GM13977 (cell line): ENCODE data around the gene SH2D6.

Experiments used
- DNase-seq: peaks from one replicate; pipeline ENCODE4 v3.0.0; 2012; ENCODE audit warnings: low spot score
- CTCF ChIP-seq: IDR thresholded peaks from 2 replicates; pipeline ENCODE4 v1.5.1; 2012; ENCODE audit warnings: mild to moderate bottlenecking, control low read depth; ENCODE audit not compliant: insufficient read depth; ENCODE audit errors: extremely low read depth, missing control alignments
- in situ Hi-C: fragments of 300-500 bp; cut with MboI; formaldehyde crosslinking; loops from one replicate; pipeline ENCODE4 v1.12.0; 2022; ENCODE audit warnings: low sequenced_read_pairs, low pct_unique_long_range_greater_than_20kb, mixed read lengths, inconsistent platforms; ENCODE audit not compliant: unreplicated experiment

Gene SH2D6

DNA sequence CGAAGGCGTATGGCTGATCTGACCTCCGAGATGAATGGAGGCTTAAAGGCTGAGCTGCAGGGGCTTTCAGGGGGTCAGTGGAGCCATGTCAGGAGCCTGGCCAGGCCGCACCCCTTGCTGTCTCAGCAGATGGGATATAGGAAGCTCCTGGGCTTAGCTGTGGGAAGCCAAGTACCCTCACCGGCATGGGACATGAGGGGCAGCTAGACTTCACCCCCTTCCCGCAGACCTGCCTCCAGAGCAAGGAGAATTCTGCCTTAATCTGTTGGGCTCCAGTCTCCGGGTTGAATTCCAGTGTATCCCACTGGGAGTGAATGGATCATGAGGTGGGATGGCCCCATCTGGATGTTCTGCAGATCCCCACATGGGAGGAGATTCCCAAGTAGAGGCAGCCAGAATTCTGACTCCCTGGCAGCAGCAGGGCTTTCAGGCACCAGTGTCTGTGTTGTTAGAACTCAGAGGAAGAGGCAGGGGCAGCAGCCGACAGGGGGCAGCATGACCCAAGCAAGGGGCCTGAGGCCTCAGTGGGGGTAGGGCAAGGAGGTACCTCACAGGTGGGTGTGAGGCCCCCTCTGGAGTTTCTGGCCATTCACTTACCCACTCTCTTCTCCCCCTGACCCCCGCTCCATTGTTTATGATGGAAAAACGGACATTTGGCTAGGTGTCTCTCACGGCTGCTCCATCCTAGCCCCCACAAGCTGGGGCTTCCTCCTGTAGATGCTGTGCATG is 27.4 kb upstream of the SH2D6 start:
- peak; percentile 76 for TF ChIP-seq CTCF
- DNase-seq: peak; percentile 68
- in situ Hi-C loops: no loop called here

- no peak for TF ChIP-seq CTCF
- in situ Hi-C loops: no loop called here
- DNase-seq: peak; percentile 2
Measured at GRCh38 chr2:85393836-85394235, 24.7 kb upstream of the SH2D6 start.

DNA sequence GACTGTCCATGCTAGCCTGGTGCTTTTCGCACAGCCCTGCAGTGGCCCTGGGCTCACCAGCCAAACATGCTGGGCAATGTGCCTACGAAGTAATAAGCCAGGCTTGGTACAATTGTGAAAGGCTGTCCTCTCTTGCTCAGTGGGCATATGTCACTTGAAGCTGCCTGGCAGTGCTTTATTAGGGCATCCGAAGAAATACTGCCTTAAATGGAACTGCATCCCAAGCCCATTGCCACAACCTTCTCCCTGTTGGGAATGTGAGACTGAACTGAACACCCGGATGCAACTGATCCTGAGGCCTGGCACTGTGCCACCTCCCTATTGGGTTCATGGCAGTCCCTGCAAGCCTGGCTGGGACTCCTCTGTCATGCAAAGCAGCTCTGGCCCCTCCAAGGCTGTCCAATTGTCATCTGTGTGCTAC is 24.2 kb upstream of the SH2D6 start:
- in situ Hi-C loops: no loop called here
- DNase-seq: no peak
- TF ChIP-seq CTCF: no peak

DNA sequence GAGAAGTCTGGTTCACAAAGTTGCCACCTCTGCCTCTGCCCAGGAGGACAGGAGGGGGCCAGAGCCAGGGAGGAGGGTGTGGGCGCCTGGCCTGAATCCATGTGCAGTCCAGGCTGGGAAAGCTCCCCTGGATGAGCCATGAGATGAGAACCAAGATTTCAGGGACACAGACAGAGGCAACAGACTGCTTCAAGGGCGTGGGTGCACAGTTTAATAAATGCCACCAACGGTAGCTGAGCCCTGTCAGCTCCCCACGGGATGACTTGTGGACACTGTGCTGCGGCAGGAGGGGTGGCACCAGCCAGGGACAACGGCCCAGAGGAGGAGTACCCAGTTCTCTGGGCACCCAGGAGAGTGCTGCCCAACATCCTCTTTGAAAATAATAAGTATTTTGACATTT is 23.5 kb upstream of the SH2D6 start:
- DNase-seq: peak; percentile 1
- in situ Hi-C loops: no loop called here

DNA sequence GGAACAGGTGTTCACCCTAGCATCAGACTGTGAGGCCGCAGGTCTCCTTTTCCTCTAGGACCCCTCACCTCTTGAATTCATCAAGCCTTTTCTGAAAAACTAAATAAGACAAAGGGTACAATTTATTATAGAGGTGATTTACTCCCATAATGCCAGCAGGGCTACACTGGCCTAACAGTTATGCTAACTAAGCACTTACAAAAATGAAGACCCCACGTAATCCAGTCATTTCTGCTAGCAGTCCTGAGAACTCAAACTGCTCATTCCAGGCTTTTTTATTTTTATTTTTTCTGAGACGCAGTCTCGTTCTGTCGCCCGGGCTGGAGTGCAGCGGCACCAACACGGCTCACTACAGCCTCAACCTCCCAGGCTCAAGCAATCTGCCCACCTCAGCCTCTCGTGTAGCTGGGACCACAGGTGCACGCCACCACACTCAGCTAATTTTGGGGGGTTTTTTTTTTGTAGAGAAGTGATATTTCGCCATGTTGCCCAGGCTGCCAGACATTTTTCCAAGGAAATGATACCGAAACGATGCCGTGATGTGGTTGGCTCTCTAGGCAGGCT is 22.5 kb upstream of the SH2D6 start:
- DNase-seq: no peak
- in situ Hi-C loops: no loop called here
- TF ChIP-seq CTCF: no peak

More for the DNA sequence above, 23.5 kb upstream of the SH2D6 start:
- TF ChIP-seq CTCF: no peak

GRCh38 chr2:85396531-85397470 is 21.7 kb upstream of the SH2D6 start:
- in situ Hi-C loops: no loop called here
- DNase-seq: no peak
- TF ChIP-seq CTCF: no peak
